B cell (primary cell): Measurements from ENCODE around the gene LIPC. TPM values are rescaled to one million over a fixed set of nuclear protein-coding genes. Genes with fewer than 3 reads are reported as not detected.

Source experiments
- ATAC-seq: fragments of 200-7000 bp; cut with Tn5 transposase; one replicate; pipeline ENCODE4 v1.10.0; 2021; ENCODE audit warnings: low read depth, mild to moderate bottlenecking, moderate number of reproducible peaks, moderate library complexity
- CTCF ChIA-PET: fragments of 350-600 bp; sonication (Branson Sonifier 250); formaldehyde crosslinking; loops from one replicate; lab custom pipeline; 2021; ENCODE audit warnings: antibody characterized with exemption, inconsistent platforms; lab: Charles Lee
- POLR2A ChIA-PET: fragments of 350-600 bp; sonication (Branson Sonifier 250); formaldehyde crosslinking; loops from one replicate; lab custom pipeline; 2021; ENCODE audit warnings: antibody characterized with exemption; lab: Charles Lee
- DNase-seq: peaks from one replicate; pipeline ENCODE4 v3.0.0; 2013
- H2AFZ ChIP-seq: 2 replicates; pipeline ENCODE4 v1.6.1; 2012; ENCODE audit warnings: mild to moderate bottlenecking, low read depth, low read length; ENCODE audit not compliant: insufficient read depth, poor library complexity, severe bottlenecking
- H3K27ac ChIP-seq, 2 donors: 1 replicate in 1 of 2; 2 replicates in 1 of 2; pipeline ENCODE4 v1.5.1; 2012 to 2013; ENCODE audit warnings: low read length in 2 of 2, mild to moderate bottlenecking in 2 of 2, moderate library complexity in 1 of 2
- H3K27me3 ChIP-seq, 4 experiments: fragments of 200-600 bp in 1 of 4; sonication (generic) in 1 of 4; replicated peaks in 1 of 4; 1 replicate in 2 of 4; 2 replicates in 2 of 4; pipeline versions ENCODE4 v1.6.1 to v1.7.0; 2013 to 2016; ENCODE audit warnings: low read length in 3 of 4, mild to moderate bottlenecking in 2 of 4, mixed read lengths in 1 of 4, moderate library complexity in 1 of 4; ENCODE audit not compliant: insufficient read depth in 4 of 4, control insufficient read depth in 3 of 4; ENCODE audit errors: control extremely low read depth in 1 of 4
- H3K36me3 ChIP-seq, 2 experiments: replicated peaks in 1 of 2; 1 replicate in 1 of 2; 2 replicates in 1 of 2; pipeline versions ENCODE4 v1.6.1 to v1.7.1; 2013; ENCODE audit warnings: low read length in 1 of 2; ENCODE audit not compliant: insufficient read depth in 2 of 2, control insufficient read depth in 1 of 2; ENCODE audit errors: control extremely low read depth in 1 of 2, extremely low read depth in 1 of 2
- H3K4me1 ChIP-seq, 2 donors: fragments of 200-600 bp in 1 of 2; sonication (generic) in 1 of 2; 1 replicate in 1 of 2; 2 replicates in 1 of 2; pipeline versions ENCODE4 v1.5.1 to v1.6.1; 2013 to 2017; ENCODE audit warnings: low read length in 2 of 2; ENCODE audit not compliant: control insufficient read depth in 2 of 2, insufficient read depth in 2 of 2
- H3K4me2 ChIP-seq: replicated peaks from 2 replicates; pipeline ENCODE3; 2012; ENCODE audit warnings: mild to moderate bottlenecking, low read depth, low read length; ENCODE audit not compliant: poor library complexity, severe bottlenecking
- H3K4me3 ChIP-seq, 5 experiments: fragments of 200-600 bp in 1 of 5; sonication (generic) in 1 of 5; 1 replicate in 3 of 5; 2 replicates in 2 of 5; pipeline versions ENCODE4 v1.5.1 to v1.7.0; 2011 to 2016; ENCODE audit warnings: low read length in 4 of 5, mild to moderate bottlenecking in 4 of 5, low read depth in 2 of 5, control low read depth in 1 of 5, moderate library complexity in 1 of 5; ENCODE audit not compliant: insufficient read depth in 1 of 5; ENCODE audit errors: control extremely low read depth in 1 of 5, extremely low read depth in 1 of 5
- H3K79me2 ChIP-seq: fragments of 200-600 bp; sonication (generic); one replicate; pipeline ENCODE4 v1.6.0; 2016; ENCODE audit warnings: low read length; ENCODE audit not compliant: control insufficient read depth, insufficient read depth
- H3K9ac ChIP-seq: fragments of 200-600 bp; sonication (generic); 2 replicates; pipeline ENCODE4 v1.6.1; 2017; ENCODE audit warnings: mild to moderate bottlenecking, low read length, moderate library complexity
- H3K9me3 ChIP-seq, 3 donors: one replicate each; pipeline versions ENCODE4 v1.6.1 to v1.7.1; 2013; ENCODE audit warnings: low read length in 2 of 3; ENCODE audit not compliant: control insufficient read depth in 2 of 3, insufficient read depth in 1 of 3; ENCODE audit errors: control extremely low read depth in 1 of 3
- H4K20me1 ChIP-seq: 2 replicates; pipeline ENCODE4 v1.6.0; 2012; ENCODE audit warnings: mild to moderate bottlenecking, low read length; ENCODE audit not compliant: insufficient read depth, control insufficient read depth, poor library complexity, severe bottlenecking
- H3K27ac Mint-ChIP-seq: one replicate; pipeline ENCODE4 v1.8.0; 2021; ENCODE audit warnings: mixed read lengths
- H3K27me3 Mint-ChIP-seq: one replicate; pipeline ENCODE4 v1.8.0; 2021; ENCODE audit warnings: mixed read lengths
- H3K4me1 Mint-ChIP-seq: one replicate; pipeline ENCODE4 v1.8.0; 2021; ENCODE audit warnings: mixed read lengths
- H3K4me3 Mint-ChIP-seq: one replicate; pipeline ENCODE4 v1.8.0; 2021; ENCODE audit warnings: mixed read lengths
- H3K9me3 Mint-ChIP-seq: one replicate; pipeline ENCODE4 v1.8.0; 2022; ENCODE audit warnings: mixed read lengths; ENCODE audit not compliant: insufficient read depth
- CTCF ChIP-seq: fragments of 200-600 bp; IDR thresholded peaks from one replicate; pipeline ENCODE4 v1.8.0; 2022; ENCODE audit warnings: antibody characterized with exemption, mild to moderate bottlenecking
- EZH2 ChIP-seq: IDR thresholded peaks from 2 replicates; pipeline ENCODE4 v1.6.1; 2012; ENCODE audit warnings: borderline replicate concordance, low read depth, mild to moderate bottlenecking, moderate library complexity, low read length; ENCODE audit not compliant: insufficient read depth, poor library complexity, severe bottlenecking
- WGBS: methylation state at CpG from one replicate; pipeline ENCODE4 v1.1.5; 2013; ENCODE audit warnings: missing lambda C conversion rate; ENCODE audit not compliant: insufficient coverage; 5-methylcytosine and 5-hydroxymethylcytosine counted together
- intact Hi-C: fragments of 100-400 bp; cut with micrococcal nuclease; formaldehyde crosslinking; loops from one replicate; pipeline ENCODE4 v1.10.0; 2022
- polyA plus RNA-seq: library from polyadenylated mRNA; depleted of rRNA; stranded (reverse); fragments of >200 nt; gene quantifications from 2 replicates; pipeline ENCODE4 v1.2.3, GENCODE V29; 2012
- total RNA-seq, 2 donors: library from RNA; stranded (reverse); fragments of 120-200 nt in 1 of 2; gene quantifications; 1 replicate in 1 of 2; 2 replicates in 1 of 2; pipeline versions ENCODE4 v1.2.3 to v1.2.4, GENCODE V29; 2013 to 2022

LIPC gene
- total and polyA plus RNA-seq, 2 donors (not counting 1 experiment from before 2014, with no cell fraction given), result not detected

GRCh38 chr15:58606577-58607080, 174.8 kb downstream of the LIPC start:
- peaks cover 6% of the 10 kb centered on the region for H3K4me1 Mint-ChIP-seq
- Histone ChIP-seq H3K79me2 (no peaks in the 10 kb centered on the region), H3K4me3 (no peak overlapping the region), H3K9ac (no peak overlapping the region), H3K4me2 (no peak overlapping the region), H4K20me1 (no peaks in the 10 kb centered on the region), H3K4me1 (no peaks in the 10 kb centered on the region), H3K9me3 (no peaks in the 10 kb centered on the region), H3K27ac (no peak overlapping the region), H3K36me3 (peaks cover 5 to 41% of the 10 kb centered on the region in 2 experiments), H3K27me3 (no peaks in the 10 kb centered on the region), H2AFZ (no peak overlapping the region)
- no peak overlapping the region for H3K27ac Mint-ChIP-seq
- CTCF ChIA-PET, result no interaction called here
- TF ChIP-seq EZH2 (no peak), CTCF (no peak)
- intact Hi-C loops, result no loop called here
- no peak for DNase-seq
- H3K27me3 Mint-ChIP-seq, result no peaks in the 10 kb centered on the region
- H3K9me3 Mint-ChIP-seq, result no peaks in the 10 kb centered on the region
- WGBS, result 100% methylated on average over 2 of the region's 4 CpGs
- ATAC-seq, result no peak
- no peak overlapping the region for H3K4me3 Mint-ChIP-seq
- POLR2A ChIA-PET, result no interaction called here

DNA sequence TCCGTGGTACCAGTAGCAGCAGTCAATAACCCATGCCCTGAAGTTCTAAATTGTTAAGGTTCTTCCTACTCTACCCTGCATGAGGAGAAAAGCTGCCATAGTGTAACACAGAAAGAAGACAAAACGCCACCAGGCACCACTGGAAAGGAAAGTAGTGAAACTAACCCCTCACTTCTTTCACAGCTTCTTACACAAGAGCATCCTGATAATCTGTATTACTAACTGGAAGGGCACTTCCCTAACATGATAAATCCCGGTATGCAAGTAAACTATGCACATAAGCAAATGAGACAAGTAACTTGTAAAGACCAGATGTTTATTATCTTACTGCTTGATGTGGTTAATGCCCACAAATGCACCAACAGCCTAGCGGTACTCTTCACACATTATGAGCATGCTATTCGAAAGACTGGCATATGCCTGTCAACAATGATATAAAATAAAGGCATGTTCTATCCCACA, 176.4 kb downstream of the LIPC start:
- ATAC-seq (no peak), DNase-seq (no peak)
- Histone ChIP-seq H3K27me3 (no peaks in the 10 kb centered on the region), H3K4me1 (no peaks in the 10 kb centered on the region), H3K27ac (no peak overlapping the region), H3K4me2 (no peak overlapping the region), H2AFZ (no peak overlapping the region), H3K4me3 (no peak overlapping the region), H3K9ac (no peak overlapping the region), H3K36me3 (peaks cover 7 to 39% of the 10 kb centered on the region in 2 experiments), H3K79me2 (peaks cover 11% of the 10 kb centered on the region), H3K9me3 (no peaks in the 10 kb centered on the region), H4K20me1 (peaks cover 4% of the 10 kb centered on the region)
- H3K27me3 Mint-ChIP-seq, result no peaks in the 10 kb centered on the region
- intact Hi-C loops, result no loop called here
- TF ChIP-seq EZH2, result no peak
- TF ChIP-seq CTCF, result no peak
- CTCF ChIA-PET, result no interaction called here
- no peak overlapping the region for H3K4me3 Mint-ChIP-seq
- peaks cover 6% of the 10 kb centered on the region for H3K4me1 Mint-ChIP-seq
- H3K9me3 Mint-ChIP-seq, result no peaks in the 10 kb centered on the region
- WGBS, result 100% methylated on average over 1 of the region's 5 CpGs
- H3K27ac Mint-ChIP-seq, result no peak overlapping the region
- POLR2A ChIA-PET, result no interaction called here
